Stomach (tissue), 4 donors: ENCODE measurements around the gene PLTP.

ENCODE experiments used
- CTCF ChIP-seq, 7 experiments: fragments of 450-650 bp in 4 of 7; fragments of 200-600 bp in 3 of 7; sonication (generic) in 3 of 7; IDR thresholded peaks; one replicate each; pipeline ENCODE4 v1.5.1; 2016 to 2019; ENCODE audit warnings: antibody characterized with exemption in 7 of 7, control low read depth in 2 of 7, mild to moderate bottlenecking in 1 of 7
- EP300 ChIP-seq: sonication (generic); formaldehyde crosslinking; IDR thresholded peaks from one replicate; pipeline ENCODE4 v1.6.1; 2017; ENCODE audit warnings: antibody characterized with exemption
- POLR2A ChIP-seq, 4 donors: fragments of 450-650 bp; IDR thresholded peaks; one replicate each; pipeline ENCODE4 v1.6.1; 2016; ENCODE audit warnings: antibody characterized with exemption in 4 of 4, control low read depth in 2 of 4, mild to moderate bottlenecking in 1 of 4, moderate library complexity in 1 of 4
- POLR2AphosphoS5 ChIP-seq, 3 donors: sonication (generic); formaldehyde crosslinking; IDR thresholded peaks; one replicate each; pipeline ENCODE4 v1.6.1; 2016; ENCODE audit warnings: antibody characterized with exemption in 3 of 3

DNA sequence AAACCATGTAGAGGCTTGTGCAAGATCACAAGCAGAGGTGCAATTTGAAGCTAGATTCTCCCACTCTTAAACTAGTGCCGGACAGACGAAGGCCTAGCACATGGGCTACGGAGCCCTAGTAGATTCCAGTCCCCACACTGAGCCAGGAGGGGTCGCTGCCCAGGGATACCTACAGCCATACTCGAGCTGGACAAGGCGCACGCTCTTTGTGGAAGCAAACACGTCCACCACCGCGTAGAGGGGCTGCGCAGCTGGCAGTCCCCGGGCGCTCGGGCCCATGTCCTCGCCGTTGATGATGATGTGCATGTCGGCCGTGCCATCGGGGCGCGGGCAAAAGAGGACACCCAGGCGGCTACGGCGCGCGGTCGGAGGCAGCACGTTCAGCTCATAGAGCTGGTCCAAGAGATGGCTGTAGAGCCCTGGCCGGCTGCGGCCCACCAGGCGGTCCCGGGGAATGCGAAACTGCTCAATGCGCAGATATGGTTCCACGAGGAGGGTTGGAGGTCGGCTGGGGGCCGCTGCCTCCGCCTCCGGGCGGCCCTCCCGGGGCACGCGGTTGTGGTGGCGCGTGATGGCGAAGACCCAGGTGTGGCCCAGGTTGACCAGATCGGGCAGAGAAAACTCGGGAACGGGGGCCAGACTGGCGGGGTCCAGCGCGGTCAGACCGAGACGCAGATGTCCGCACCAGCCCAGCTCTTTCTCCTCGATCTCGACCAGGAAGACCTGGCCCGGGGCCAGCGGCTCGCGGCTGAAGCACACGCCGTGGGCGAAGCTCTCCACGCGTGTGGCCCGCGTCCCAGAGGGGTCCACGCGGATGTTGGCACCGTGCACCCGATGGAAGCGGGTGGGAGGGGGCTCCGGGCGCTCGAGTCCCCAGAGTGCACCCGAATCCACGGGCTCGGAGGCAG is 21.6 kb downstream of the PLTP start:
- TF ChIP-seq CTCF (IDR thresholded peaks at IDR 0.05) (peak in 5 of 7 experiments; percentile 37 to 65 (median 55)), POLR2AphosphoS5 (IDR thresholded peaks at IDR 0.05) (peak in 2 of 3 donors; percentile 65 to 70), POLR2A (IDR thresholded peaks at IDR 0.05) (no peak), EP300 (no peak)
